Nephron progenitor cell (in vitro differentiated cells): ENCODE measurements around the gene EZR.

Source experiments
- DNase-seq: peaks from one replicate; pipeline ENCODE4 v3.0.0; 2021
- H3K27ac Mint-ChIP-seq: 2 replicates; pipeline ENCODE4 v1.8.0; 2021; ENCODE audit warnings: mild to moderate bottlenecking, moderate library complexity, mixed read lengths
- H3K27me3 Mint-ChIP-seq: 2 replicates; pipeline ENCODE4 v1.8.0; 2021; ENCODE audit warnings: mild to moderate bottlenecking, low read depth, mixed read lengths; ENCODE audit not compliant: poor library complexity
- H3K36me3 Mint-ChIP-seq: 2 replicates; pipeline ENCODE4 v1.8.0; 2021; ENCODE audit warnings: low read depth, mixed read lengths
- H3K4me1 Mint-ChIP-seq: 2 replicates; pipeline ENCODE4 v1.8.0; 2021; ENCODE audit warnings: mixed read lengths
- H3K4me3 Mint-ChIP-seq: 2 replicates; pipeline ENCODE4 v1.8.0; 2021; ENCODE audit warnings: mild to moderate bottlenecking, moderate library complexity, mixed read lengths
- H3K9me3 Mint-ChIP-seq: 2 replicates; pipeline ENCODE4 v1.8.0; 2021; ENCODE audit warnings: mild to moderate bottlenecking, moderate library complexity, mixed read lengths
- TF ChIP-seq, protein P1 (sequence below): fragments of 200-600 bp; sonication (generic); IDR thresholded peaks from 2 replicates; pipeline ENCODE4 v1.5.0; 2021; ENCODE audit warnings: antibody characterized with exemption

The EZR gene

DNA sequence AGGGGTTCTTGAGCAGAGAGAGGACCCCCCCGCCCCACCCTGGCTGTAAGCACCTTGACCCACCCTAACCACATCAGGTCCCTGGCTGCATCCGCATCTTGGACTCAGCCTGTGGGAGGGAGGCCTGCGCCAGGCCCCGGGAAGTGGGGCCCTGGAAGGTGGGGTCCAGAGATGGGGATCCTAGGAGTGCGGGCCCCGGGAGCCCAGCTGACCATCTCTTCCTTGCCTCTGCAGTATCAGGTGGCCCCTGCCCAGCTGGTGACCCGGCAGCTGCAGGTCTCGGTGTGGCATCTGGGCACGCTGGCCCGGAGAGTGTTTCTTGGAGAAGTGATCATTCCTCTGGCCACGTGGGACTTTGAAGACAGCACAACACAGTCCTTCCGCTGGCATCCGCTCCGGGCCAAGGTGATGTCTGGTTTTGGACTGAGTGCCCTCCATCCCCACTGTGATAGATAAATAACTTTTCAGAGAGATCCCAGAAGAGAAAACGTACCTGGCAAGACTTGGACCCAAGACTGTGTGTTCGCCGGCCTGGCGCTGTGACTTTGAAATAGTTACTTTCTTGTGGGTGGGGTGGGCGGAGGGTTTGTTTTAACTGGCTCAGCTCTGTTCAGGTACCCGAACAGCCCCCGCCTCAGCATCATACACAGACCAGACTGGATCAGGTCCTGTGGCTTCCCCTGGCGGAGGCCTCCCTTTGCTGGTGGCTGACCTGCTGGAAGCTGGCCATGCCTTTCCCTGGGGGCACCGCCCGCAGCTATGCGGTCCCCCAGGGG, 62.0 kb downstream of the EZR start:
- Mint-ChIP-seq H3K4me1 (peaks cover 70% of the 10 kb centered on the region), H3K4me3 (no peak overlapping the region)

DNA sequence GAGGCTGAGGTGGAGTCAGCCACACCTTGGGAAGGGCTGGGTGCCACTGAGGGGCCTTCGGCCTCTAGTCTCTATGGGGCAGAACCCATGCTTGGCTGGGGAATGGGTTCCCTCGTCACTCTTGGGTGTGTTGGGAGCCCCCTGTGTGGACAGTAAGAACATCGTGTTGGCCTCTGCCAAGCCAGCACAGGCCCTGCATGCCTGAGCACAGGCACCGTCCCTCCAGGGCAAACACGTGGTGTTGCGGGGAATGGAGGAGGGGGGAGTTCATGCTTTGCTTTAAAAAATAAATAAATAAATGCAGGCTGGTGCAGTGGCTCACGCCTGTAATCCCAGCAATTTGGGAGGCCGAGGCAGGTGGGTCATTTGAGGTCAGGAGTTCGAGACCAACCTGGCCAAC, 63.0 kb downstream of the EZR start:
- Mint-ChIP-seq H3K9me3 (no peaks in the 10 kb centered on the region), H3K27ac (no peak overlapping the region), H3K27me3 (no peaks in the 10 kb centered on the region), H3K36me3 (no peaks in the 10 kb centered on the region), H3K4me3 (no peak overlapping the region), H3K4me1 (peaks cover 72% of the 10 kb centered on the region)
- DNase-seq, result no peak
- TF ChIP-seq, protein P1, sequence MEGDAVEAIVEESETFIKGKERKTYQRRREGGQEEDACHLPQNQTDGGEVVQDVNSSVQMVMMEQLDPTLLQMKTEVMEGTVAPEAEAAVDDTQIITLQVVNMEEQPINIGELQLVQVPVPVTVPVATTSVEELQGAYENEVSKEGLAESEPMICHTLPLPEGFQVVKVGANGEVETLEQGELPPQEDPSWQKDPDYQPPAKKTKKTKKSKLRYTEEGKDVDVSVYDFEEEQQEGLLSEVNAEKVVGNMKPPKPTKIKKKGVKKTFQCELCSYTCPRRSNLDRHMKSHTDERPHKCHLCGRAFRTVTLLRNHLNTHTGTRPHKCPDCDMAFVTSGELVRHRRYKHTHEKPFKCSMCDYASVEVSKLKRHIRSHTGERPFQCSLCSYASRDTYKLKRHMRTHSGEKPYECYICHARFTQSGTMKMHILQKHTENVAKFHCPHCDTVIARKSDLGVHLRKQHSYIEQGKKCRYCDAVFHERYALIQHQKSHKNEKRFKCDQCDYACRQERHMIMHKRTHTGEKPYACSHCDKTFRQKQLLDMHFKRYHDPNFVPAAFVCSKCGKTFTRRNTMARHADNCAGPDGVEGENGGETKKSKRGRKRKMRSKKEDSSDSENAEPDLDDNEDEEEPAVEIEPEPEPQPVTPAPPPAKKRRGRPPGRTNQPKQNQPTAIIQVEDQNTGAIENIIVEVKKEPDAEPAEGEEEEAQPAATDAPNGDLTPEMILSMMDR, result no peak

More for the DNA sequence above, 62.0 kb downstream of the EZR start:
- Mint-ChIP-seq H3K27ac (peak overlapping the region; percentile 51), H3K36me3 (no peaks in the 10 kb centered on the region), H3K9me3 (no peaks in the 10 kb centered on the region), H3K27me3 (no peaks in the 10 kb centered on the region)
- TF ChIP-seq, protein P1, result no peak
- no peak for DNase-seq

DNA sequence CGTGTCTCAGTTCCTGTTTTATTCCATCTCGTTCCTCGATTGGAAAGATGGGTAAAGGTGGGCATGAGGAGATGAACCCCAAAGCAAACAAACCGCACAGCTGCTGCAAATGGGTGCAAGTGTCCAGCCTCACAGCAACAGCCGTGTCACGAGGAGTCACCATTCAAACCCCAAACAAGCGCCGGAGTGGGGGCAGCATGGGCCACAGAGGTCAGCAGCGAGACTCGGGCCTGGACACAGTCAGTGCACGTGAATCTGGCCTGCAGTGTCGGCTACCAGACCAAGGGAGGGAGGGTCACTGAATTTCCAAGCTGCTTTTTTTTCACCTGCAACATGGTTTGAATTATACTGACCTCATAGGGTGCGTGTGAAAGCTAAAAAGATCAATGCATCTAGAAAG, 63.5 kb downstream of the EZR start:
- no peaks in the 10 kb centered on the region for H3K27me3 Mint-ChIP-seq
- H3K4me3 Mint-ChIP-seq, result no peak overlapping the region
- H3K27ac Mint-ChIP-seq, result no peak overlapping the region
- TF ChIP-seq, protein P1, result no peak
- no peaks in the 10 kb centered on the region for H3K9me3 Mint-ChIP-seq
- no peaks in the 10 kb centered on the region for H3K36me3 Mint-ChIP-seq
- H3K4me1 Mint-ChIP-seq, result peaks cover 73% of the 10 kb centered on the region
- no peak for DNase-seq

DNA sequence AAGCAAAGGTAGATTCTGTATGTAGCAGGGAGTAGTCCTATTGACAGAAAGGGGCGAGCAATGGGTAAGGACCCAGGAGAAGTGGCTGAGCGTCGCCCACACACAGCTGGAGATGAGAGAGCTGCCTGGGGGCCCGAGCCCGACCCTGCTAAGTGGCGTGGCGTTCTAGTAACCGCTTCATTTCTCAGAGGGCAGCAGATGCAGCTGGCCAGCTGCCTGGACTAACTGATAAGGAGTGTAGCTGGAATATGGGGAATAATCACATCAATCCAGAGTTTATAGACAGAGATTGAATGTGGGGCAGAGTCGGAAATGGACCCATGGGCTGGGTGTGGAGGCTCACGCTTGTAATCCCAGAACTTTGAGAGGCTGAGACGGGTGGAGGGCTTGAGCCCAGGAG, 64.4 kb downstream of the EZR start:
- Mint-ChIP-seq H3K4me3 (no peak overlapping the region), H3K9me3 (no peaks in the 10 kb centered on the region), H3K27ac (peak overlapping the region; percentile 13), H3K36me3 (no peaks in the 10 kb centered on the region), H3K27me3 (no peaks in the 10 kb centered on the region), H3K4me1 (peaks cover 70% of the 10 kb centered on the region)
- TF ChIP-seq, protein P1, result no peak
- DNase-seq, result no peak

DNA sequence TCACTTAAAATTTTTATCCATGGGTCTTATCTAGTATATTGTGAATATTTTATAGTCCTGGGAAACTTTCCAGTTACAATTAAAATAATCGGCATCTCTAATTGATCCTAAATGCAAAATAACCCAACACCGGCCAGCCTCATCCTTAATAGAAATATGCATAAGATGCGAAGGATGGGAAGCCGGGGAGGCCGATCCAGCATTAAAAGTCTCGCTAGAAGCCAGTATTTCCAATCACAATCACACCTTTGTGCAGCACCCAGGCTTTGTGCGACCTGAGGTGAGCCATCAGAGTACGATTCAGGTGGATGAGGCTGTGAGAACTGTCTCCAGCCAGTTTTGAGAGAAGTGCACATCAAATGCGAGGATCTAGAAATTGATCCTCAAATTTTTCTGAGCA, 65.4 kb downstream of the EZR start:
- H3K4me3 Mint-ChIP-seq, result no peak overlapping the region
- H3K4me1 Mint-ChIP-seq, result peaks cover 66% of the 10 kb centered on the region
- no peak overlapping the region for H3K27ac Mint-ChIP-seq
- TF ChIP-seq, protein P1, result no peak
- no peaks in the 10 kb centered on the region for H3K9me3 Mint-ChIP-seq
- no peaks in the 10 kb centered on the region for H3K36me3 Mint-ChIP-seq
- no peak for DNase-seq
- no peaks in the 10 kb centered on the region for H3K27me3 Mint-ChIP-seq

DNA sequence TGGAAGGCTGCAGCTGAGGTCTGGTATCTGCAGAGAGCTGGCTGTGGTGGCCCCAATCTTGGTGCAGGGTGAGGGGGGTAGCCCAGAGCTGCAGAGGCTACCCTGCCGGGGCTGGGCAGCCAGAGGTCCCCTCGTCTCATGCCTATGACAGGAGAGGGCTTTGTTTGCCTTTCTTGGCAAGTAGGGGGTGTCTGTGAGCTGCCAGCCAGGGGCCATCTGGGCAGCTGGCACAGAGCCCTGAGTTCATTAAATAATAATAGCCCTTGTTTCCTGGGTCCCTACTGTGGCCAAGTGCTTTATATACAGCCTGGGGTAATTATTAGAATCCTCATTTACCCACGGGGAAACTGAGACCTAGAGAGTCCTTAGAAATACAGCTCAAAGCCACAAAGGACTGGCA, 66.6 kb downstream of the EZR start:
- Mint-ChIP-seq H3K36me3 (no peaks in the 10 kb centered on the region), H3K4me3 (no peak overlapping the region), H3K9me3 (no peaks in the 10 kb centered on the region), H3K27me3 (no peaks in the 10 kb centered on the region), H3K4me1 (peaks cover 54% of the 10 kb centered on the region), H3K27ac (no peak overlapping the region)
- DNase-seq, result no peak
- TF ChIP-seq, protein P1, result no peak
